BLaER1 treated with 17β-estradiol and CSF1 and Interleukin-3, amounts not matched to agents 10 nM and 100 nM (cell line): Measurements from ENCODE around the gene TXNDC12.
"Not testable (repeated sequence)": the region's sequence is repeated elsewhere in the genome, so short reads cannot be mapped to it uniquely, and the experiment has no call there.

Experiments
- H3K27ac ChIP-seq, 11 experiments: shearing (Covaris generic); formaldehyde crosslinking; 2 replicates each; pipeline ENCODE4 v1.8.1; 2022
- H3K27me3 ChIP-seq, 11 experiments: shearing (Covaris generic); formaldehyde crosslinking; 2 replicates each; pipeline ENCODE4 v1.8.1; 2022
- H3K36me3 ChIP-seq, 11 experiments: shearing (Covaris generic); formaldehyde crosslinking; 2 replicates each; pipeline ENCODE4 v1.8.1; 2022
- H3K4me1 ChIP-seq, 10 experiments: shearing (Covaris generic); formaldehyde crosslinking; 2 replicates each; pipeline ENCODE4 v1.8.1; 2022
- H3K4me2 ChIP-seq, 11 experiments: shearing (Covaris generic); formaldehyde crosslinking; 2 replicates each; pipeline ENCODE4 v1.8.1; 2022
- H3K4me3 ChIP-seq, 10 experiments: shearing (Covaris generic); formaldehyde crosslinking; 2 replicates each; pipeline ENCODE4 v1.8.1; 2022
- H3K9ac ChIP-seq, 11 experiments: shearing (Covaris generic); formaldehyde crosslinking; 2 replicates each; pipeline ENCODE4 v1.8.1; 2022
- H3K9me3 ChIP-seq, 11 experiments: shearing (Covaris generic); formaldehyde crosslinking; replicated peaks in 1 of 11; 2 replicates each; pipeline ENCODE4 v1.8.1; 2022
- H4K20me1 ChIP-seq, 11 experiments: shearing (Covaris generic); formaldehyde crosslinking; 2 replicates each; pipeline ENCODE4 v1.8.1; 2022
- Cebpa-rat ChIP-seq, 11 experiments: shearing (Covaris generic); IDR thresholded peaks; 2 replicates each; pipeline ENCODE4 v1.8.1; 2022

Gene TXNDC12

GRCh38 chr1:52026278-52026677, 28.7 kb downstream of the TXNDC12 start:
- Histone ChIP-seq H3K36me3 (peaks cover 69 to 99% (median 79%) of the 10 kb centered on the region in 11 experiments), H3K4me3 (no peak overlapping the region), H3K9ac (no peak overlapping the region), H3K4me2 (no peak overlapping the region), H3K9me3 (no peaks in the 10 kb centered on the region), H3K4me1 (peaks cover 10 to 26% (median 17%) of the 10 kb centered on the region in 10 experiments; a peak in 19 of 20 replicates), H3K27me3 (no peaks in the 10 kb centered on the region), H3K27ac (no peak overlapping the region), H4K20me1 (peaks cover 6 to 29% (median 20%) of the 10 kb centered on the region in 11 experiments; a peak in 20 of 22 replicates)
- no peak for TF ChIP-seq Cebpa-rat (IDR thresholded peaks at IDR 0.05)

- H3K36me3 ChIP-seq, result peaks cover 69 to 79% (median 75%) of the 10 kb centered on the region in 11 experiments
- H3K27me3 ChIP-seq, result no peaks in the 10 kb centered on the region
- H3K27ac ChIP-seq, result no peak overlapping the region
- H3K4me1 ChIP-seq, result peaks cover 0 to 14% (median 5%) of the 10 kb centered on the region in 10 experiments; a peak in 6 of 20 replicates
- no peaks in the 10 kb centered on the region for H3K9me3 ChIP-seq
- H3K4me3 ChIP-seq, result no peak overlapping the region
- no peak overlapping the region for H3K4me2 ChIP-seq
- TF ChIP-seq Cebpa-rat (IDR thresholded peaks at IDR 0.05), result no peak
- no peaks in the 10 kb centered on the region for H4K20me1 ChIP-seq
- H3K9ac ChIP-seq, result no peak overlapping the region
Measured at GRCh38 chr1:52022133-52022532, 32.9 kb downstream of the TXNDC12 start.

GRCh38 chr1:52008071-52008809, 46.8 kb downstream of the TXNDC12 start:
- H3K9ac ChIP-seq, result no peak overlapping the region

GRCh38 chr1:52007215-52008002, 47.6 kb downstream of the TXNDC12 start:
- H3K9me3 ChIP-seq, result no peaks in the 10 kb centered on the region
- H3K4me3 ChIP-seq, result no peak overlapping the region
- peak overlapping the region in 1 of 11 experiments; percentile 18; a peak in 1 of 22 replicates for H3K4me2 ChIP-seq
- no peak overlapping the region for H3K9ac ChIP-seq
- no peaks in the 10 kb centered on the region for H4K20me1 ChIP-seq
- H3K27me3 ChIP-seq, result peaks cover 0 to 6% (median 0%) of the 10 kb centered on the region in 11 experiments; a peak in 4 of 22 replicates
- H3K36me3 ChIP-seq, result no peaks in the 10 kb centered on the region
- no peak overlapping the region for H3K27ac ChIP-seq
- TF ChIP-seq Cebpa-rat (IDR thresholded peaks at IDR 0.05), result no peak
- peaks cover 0 to 4% (median 0%) of the 10 kb centered on the region in 10 experiments; a peak in 1 of 20 replicates for H3K4me1 ChIP-seq

More at GRCh38 chr1:52008071-52008809, 46.8 kb downstream of the TXNDC12 start:
- Histone ChIP-seq H3K9me3 (no peaks in the 10 kb centered on the region), H3K4me2 (no peak overlapping the region), H3K4me1 (peaks cover 0 to 4% (median 0%) of the 10 kb centered on the region in 10 experiments; a peak in 1 of 20 replicates), H3K27ac (no peak overlapping the region), H3K36me3 (no peaks in the 10 kb centered on the region), H4K20me1 (no peaks in the 10 kb centered on the region), H3K4me3 (no peak overlapping the region), H3K27me3 (peaks cover 0 to 6% (median 0%) of the 10 kb centered on the region in 11 experiments; a peak in 4 of 22 replicates)
- TF ChIP-seq Cebpa-rat (IDR thresholded peaks at IDR 0.05), result no peak

GRCh38 chr1:52006081-52006553, 48.9 kb downstream of the TXNDC12 start:
- not testable (repeated sequence) for H3K4me3 ChIP-seq, H3K9me3 ChIP-seq, H3K4me1 ChIP-seq, H3K27ac ChIP-seq, H3K36me3 ChIP-seq, H3K4me2 ChIP-seq, H3K27me3 ChIP-seq, H4K20me1 ChIP-seq, H3K9ac ChIP-seq

GRCh38 chr1:52005548-52005947, 49.4 kb downstream of the TXNDC12 start:
- not testable (repeated sequence) for H3K4me2 ChIP-seq, H3K9ac ChIP-seq, H3K9me3 ChIP-seq, H3K4me1 ChIP-seq, H3K36me3 ChIP-seq, H3K27me3 ChIP-seq, H3K27ac ChIP-seq, H4K20me1 ChIP-seq, H3K4me3 ChIP-seq

GRCh38 chr1:52003877-52004276, 51.1 kb downstream of the TXNDC12 start:
- no peak overlapping the region for H3K4me2 ChIP-seq
- H3K27ac ChIP-seq, result no peak overlapping the region
- TF ChIP-seq Cebpa-rat (IDR thresholded peaks at IDR 0.05), result no peak

GRCh38 chr1:52002038-52002917, 52.7 kb downstream of the TXNDC12 start:
- Histone ChIP-seq H3K27me3 (peaks cover 0 to 6% (median 0%) of the 10 kb centered on the region in 11 experiments; a peak in 4 of 22 replicates), H3K27ac (no peak overlapping the region), H3K4me3 (no peak overlapping the region), H3K36me3 (no peaks in the 10 kb centered on the region), H3K9me3 (no peaks in the 10 kb centered on the region), H4K20me1 (no peaks in the 10 kb centered on the region), H3K4me2 (no peak overlapping the region), H3K9ac (no peak overlapping the region), H3K4me1 (peaks cover 0 to 2% (median 0%) of the 10 kb centered on the region in 10 experiments; a peak in 1 of 20 replicates)
- no peak for TF ChIP-seq Cebpa-rat (IDR thresholded peaks at IDR 0.05)

More at GRCh38 chr1:52003877-52004276, 51.1 kb downstream of the TXNDC12 start:
- Histone ChIP-seq H3K36me3 (no peaks in the 10 kb centered on the region), H4K20me1 (no peaks in the 10 kb centered on the region), H3K9me3 (no peaks in the 10 kb centered on the region), H3K27me3 (peaks cover 0 to 6% (median 0%) of the 10 kb centered on the region in 11 experiments; a peak in 4 of 22 replicates), H3K4me1 (peaks cover 0 to 4% (median 0%) of the 10 kb centered on the region in 10 experiments; a peak in 1 of 20 replicates), H3K9ac (no peak overlapping the region), H3K4me3 (no peak overlapping the region)
